ENCODE data around the gene OSBPL5.
A peak's percentile ranks its signal among the peaks of the same experiment; 100 is the strongest.
"Not testable (repeated sequence)": the region's sequence is repeated elsewhere in the genome, so short reads cannot be mapped to it uniquely, and the experiment has no call there.

The OSBPL5 gene

DNA sequence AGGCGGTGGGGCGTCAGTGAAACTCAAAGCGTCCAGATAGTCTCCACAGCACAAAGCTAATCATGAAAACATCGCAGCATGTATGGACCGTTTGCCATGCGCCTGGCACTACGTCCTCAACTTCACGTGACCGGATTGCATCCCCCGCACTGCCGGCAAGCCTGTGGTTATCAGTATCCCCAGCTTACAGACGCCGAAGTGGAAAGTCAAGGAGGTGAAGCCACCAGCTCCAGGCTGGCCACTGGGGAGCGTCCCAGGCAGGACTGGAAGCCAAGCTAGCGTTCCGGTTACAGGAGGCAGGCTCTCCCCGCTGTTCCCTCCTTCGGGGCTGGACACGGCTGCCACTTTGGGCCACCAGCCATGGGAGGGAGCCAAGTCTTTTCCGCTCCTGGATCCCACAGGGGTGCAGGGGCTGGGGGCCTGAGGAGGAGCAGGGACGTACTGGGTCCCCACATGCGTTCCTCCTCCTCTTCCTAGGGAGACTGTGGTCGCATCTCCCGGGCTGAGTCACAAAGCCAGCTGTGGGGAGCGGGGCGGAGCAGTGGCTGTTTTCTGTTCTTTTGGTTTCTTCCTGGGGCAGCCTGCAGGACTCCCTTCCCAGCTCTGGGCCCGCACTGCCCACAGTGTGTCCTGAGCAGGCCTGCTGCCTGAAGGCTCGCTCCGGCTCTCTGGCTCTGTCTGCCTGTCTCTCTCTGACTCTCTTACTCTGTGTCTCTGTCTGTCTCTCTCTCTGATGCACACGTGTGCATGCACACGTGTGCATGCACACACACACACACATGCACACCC is 4.3 kb upstream of the OSBPL5 start:
- TF ChIP-seq YY1 (IDR thresholded peaks at IDR 0.05; ENCODE audit: insufficient read depth, insufficient read length) (no peak), ZNF274 (IDR thresholded peaks at IDR 0.05; ENCODE audit: low read depth, low read length) (no peak), SUZ12 (IDR thresholded peaks at IDR 0.05; ENCODE audit: extremely low read depth, insufficient read depth, insufficient read length) (no peak)
- Histone ChIP-seq H3K4me3 (ENCODE audit: insufficient read length, low read depth) (peak overlapping the region; percentile 22), H3K4me1 (ENCODE audit: insufficient read depth, insufficient read length) (peaks cover 18% of the 10 kb centered on the region), H3K9me3 (ENCODE audit: insufficient read depth, low read length) (no peaks in the 10 kb centered on the region), H3K27me3 (ENCODE audit: insufficient read depth, insufficient read length) (peaks cover 42% of the 10 kb centered on the region), H3K36me3 (ENCODE audit: insufficient read depth, insufficient read length, low read length) (no peaks in the 10 kb centered on the region), H3K9ac (ENCODE audit: insufficient read length, low read depth) (peak overlapping the region; percentile 73)
- no peak for DNase-seq (ENCODE audit: low read depth, low spot score)

GRCh38 chr11:3168742-3169254 is 3.7 kb upstream of the OSBPL5 start:
- not testable (repeated sequence) for H3K9me3 ChIP-seq (ENCODE audit: insufficient read depth, low read length); DNase-seq (ENCODE audit: low read depth, low spot score); H3K36me3 ChIP-seq (ENCODE audit: insufficient read depth, insufficient read length, low read length); H3K9ac ChIP-seq (ENCODE audit: insufficient read length, low read depth)
- Histone ChIP-seq H3K27me3 (ENCODE audit: insufficient read depth, insufficient read length) (peaks cover 42% of the 10 kb centered on the region), H3K4me3 (ENCODE audit: insufficient read length, low read depth) (peak overlapping the region; percentile 22), H3K4me1 (ENCODE audit: insufficient read depth, insufficient read length) (peaks cover 21% of the 10 kb centered on the region)

- peaks cover 41% of the 10 kb centered on the region for H3K27me3 ChIP-seq (ENCODE audit: insufficient read depth, insufficient read length)
- H3K4me3 ChIP-seq (ENCODE audit: insufficient read length, low read depth): no peak overlapping the region
- H3K9ac ChIP-seq (ENCODE audit: insufficient read length, low read depth): no peak overlapping the region
- H3K36me3 ChIP-seq (ENCODE audit: insufficient read depth, insufficient read length, low read length): peaks cover 12% of the 10 kb centered on the region
- TF ChIP-seq SUZ12 (IDR thresholded peaks at IDR 0.05; ENCODE audit: extremely low read depth, insufficient read depth, insufficient read length): no peak
- no peak for TF ChIP-seq ZNF274 (IDR thresholded peaks at IDR 0.05; ENCODE audit: low read depth, low read length)
- no peak for TF ChIP-seq YY1 (IDR thresholded peaks at IDR 0.05; ENCODE audit: insufficient read depth, insufficient read length)
- no peaks in the 10 kb centered on the region for H3K9me3 ChIP-seq (ENCODE audit: insufficient read depth, low read length)
- H3K4me1 ChIP-seq (ENCODE audit: insufficient read depth, insufficient read length): peaks cover 33% of the 10 kb centered on the region
- no peak for DNase-seq (ENCODE audit: low read depth, low spot score)
Observed at GRCh38 chr11:3167143-3168119, 2.3 kb upstream of the OSBPL5 start.

- TF ChIP-seq ZNF274 (IDR thresholded peaks at IDR 0.05; ENCODE audit: low read depth, low read length): no peak
- Histone ChIP-seq H3K9ac (ENCODE audit: insufficient read length, low read depth) (peak overlapping the region; percentile 27), H3K4me1 (ENCODE audit: insufficient read depth, insufficient read length) (peaks cover 38% of the 10 kb centered on the region), H3K4me3 (ENCODE audit: insufficient read length, low read depth) (no peak overlapping the region), H3K9me3 (ENCODE audit: insufficient read depth, low read length) (no peaks in the 10 kb centered on the region), H3K36me3 (ENCODE audit: insufficient read depth, insufficient read length, low read length) (peaks cover 12% of the 10 kb centered on the region), H3K27me3 (ENCODE audit: insufficient read depth, insufficient read length) (peaks cover 35% of the 10 kb centered on the region)
- no peak for DNase-seq (ENCODE audit: low read depth, low spot score)
Observed at GRCh38 chr11:3166268-3167142, 1.4 kb upstream of the OSBPL5 start.

DNA sequence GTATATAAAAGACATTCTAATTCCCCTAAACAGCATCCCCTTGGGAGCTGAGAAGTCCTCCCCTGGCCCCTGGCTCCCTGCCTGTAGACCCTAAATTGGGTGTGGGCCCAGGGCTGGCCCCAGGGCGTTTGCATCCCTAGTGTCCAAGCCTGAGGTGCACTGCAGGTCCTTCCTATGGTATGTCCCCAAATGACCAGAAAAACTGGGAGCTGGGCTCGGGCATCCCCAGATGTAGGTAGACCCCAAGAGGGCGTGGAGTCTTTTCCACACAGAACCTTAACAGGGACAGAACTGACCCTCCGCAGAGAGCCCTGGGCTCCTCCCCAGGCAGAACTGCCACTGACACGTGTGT is 782 bp upstream of the OSBPL5 start:
- Histone ChIP-seq H3K9me3 (ENCODE audit: insufficient read depth, low read length) (no peaks in the 10 kb centered on the region), H3K9ac (ENCODE audit: insufficient read length, low read depth) (peak overlapping the region; percentile 27), H3K4me3 (ENCODE audit: insufficient read length, low read depth) (no peak overlapping the region), H3K36me3 (ENCODE audit: insufficient read depth, insufficient read length, low read length) (peaks cover 12% of the 10 kb centered on the region), H3K27me3 (ENCODE audit: insufficient read depth, insufficient read length) (peaks cover 28% of the 10 kb centered on the region), H3K4me1 (ENCODE audit: insufficient read depth, insufficient read length) (peaks cover 44% of the 10 kb centered on the region)
- DNase-seq (ENCODE audit: low read depth, low spot score): no peak
- no peak for TF ChIP-seq YY1 (IDR thresholded peaks at IDR 0.05; ENCODE audit: insufficient read depth, insufficient read length)
- no peak for TF ChIP-seq ZNF274 (IDR thresholded peaks at IDR 0.05; ENCODE audit: low read depth, low read length)

GRCh38 chr11:3164552-3165151 is 458 bp downstream of the OSBPL5 start:
- TF ChIP-seq YY1 (IDR thresholded peaks at IDR 0.05; ENCODE audit: insufficient read depth, insufficient read length) (no peak), SUZ12 (IDR thresholded peaks at IDR 0.05; ENCODE audit: extremely low read depth, insufficient read depth, insufficient read length) (no peak), ZNF274 (IDR thresholded peaks at IDR 0.05; ENCODE audit: low read depth, low read length) (no peak)
- H3K9me3 ChIP-seq (ENCODE audit: insufficient read depth, low read length): no peaks in the 10 kb centered on the region
- peak overlapping the region; percentile 94 for H3K9ac ChIP-seq (ENCODE audit: insufficient read length, low read depth)
- H3K36me3 ChIP-seq (ENCODE audit: insufficient read depth, insufficient read length, low read length): peaks cover 12% of the 10 kb centered on the region
- H3K27me3 ChIP-seq (ENCODE audit: insufficient read depth, insufficient read length): peaks cover 21% of the 10 kb centered on the region
- peak overlapping the region; percentile 82 for H3K4me3 ChIP-seq (ENCODE audit: insufficient read length, low read depth)
- DNase-seq (ENCODE audit: low read depth, low spot score): no peak
- H3K4me1 ChIP-seq (ENCODE audit: insufficient read depth, insufficient read length): peaks cover 40% of the 10 kb centered on the region
